Kidney epithelial cell (primary cell): Measurements from ENCODE around the gene PRR23E. TPM values are rescaled to one million over a fixed set of nuclear protein-coding genes. Genes with fewer than 3 reads are reported as not detected.

ENCODE experiments used
- DNase-seq: peaks from one replicate; pipeline ENCODE4 v3.0.0-alpha.2; 2010; ENCODE audit warnings: low read depth
- H3K27me3 ChIP-seq: 2 replicates; pipeline ENCODE4 v1.6.0; 2011; ENCODE audit warnings: low read length; ENCODE audit not compliant: control insufficient read depth, insufficient read depth
- H3K36me3 ChIP-seq: 2 replicates; pipeline ENCODE4 v1.5.1; 2011; ENCODE audit warnings: low read length; ENCODE audit not compliant: control insufficient read depth, insufficient read depth
- H3K4me3 ChIP-seq: 2 replicates; pipeline ENCODE4 v1.5.1; 2011; ENCODE audit warnings: low read depth, mild to moderate bottlenecking, control low read depth, low read length
- total RNA-seq: library from RNA; depleted of rRNA; stranded (reverse); fragments of >200 nt; gene quantifications from 2 replicates; pipeline ENCODE4 v1.2.3, GENCODE V29; 2015
- TF ChIP-seq, protein P1 (sequence below): IDR thresholded peaks from 2 replicates; pipeline ENCODE4 v1.5.1; 2011; ENCODE audit warnings: mild to moderate bottlenecking, moderate library complexity, low read length, control low read depth, inconsistent platforms; ENCODE audit not compliant: insufficient read depth, poor library complexity, severe bottlenecking

The PRR23E gene
- total RNA-seq, 1 donor from 2014 or later: not detected

DNA sequence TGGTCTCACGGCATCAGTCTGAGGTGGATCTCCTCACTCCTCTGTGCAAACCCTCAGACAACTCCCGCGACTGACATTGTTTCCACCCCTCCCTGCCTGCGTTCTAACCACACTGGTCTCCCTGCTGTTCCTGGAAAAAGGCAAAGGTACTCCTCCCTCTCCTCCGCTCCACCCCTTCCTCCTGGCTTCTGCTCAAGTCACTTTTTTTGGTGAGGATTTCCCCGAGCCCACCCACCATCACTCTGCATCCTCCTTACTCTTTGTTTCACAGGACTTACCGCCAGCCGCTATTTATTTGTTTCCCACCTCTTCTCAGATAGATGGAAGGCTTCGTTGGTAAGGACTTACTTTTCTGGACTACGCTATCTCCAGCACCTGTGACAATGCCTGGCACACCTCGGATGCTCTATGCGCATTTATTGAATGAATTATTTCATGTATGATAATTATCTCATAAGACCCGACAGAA, 25.6 kb downstream of the PRR23E start:
- TF ChIP-seq, protein P1, sequence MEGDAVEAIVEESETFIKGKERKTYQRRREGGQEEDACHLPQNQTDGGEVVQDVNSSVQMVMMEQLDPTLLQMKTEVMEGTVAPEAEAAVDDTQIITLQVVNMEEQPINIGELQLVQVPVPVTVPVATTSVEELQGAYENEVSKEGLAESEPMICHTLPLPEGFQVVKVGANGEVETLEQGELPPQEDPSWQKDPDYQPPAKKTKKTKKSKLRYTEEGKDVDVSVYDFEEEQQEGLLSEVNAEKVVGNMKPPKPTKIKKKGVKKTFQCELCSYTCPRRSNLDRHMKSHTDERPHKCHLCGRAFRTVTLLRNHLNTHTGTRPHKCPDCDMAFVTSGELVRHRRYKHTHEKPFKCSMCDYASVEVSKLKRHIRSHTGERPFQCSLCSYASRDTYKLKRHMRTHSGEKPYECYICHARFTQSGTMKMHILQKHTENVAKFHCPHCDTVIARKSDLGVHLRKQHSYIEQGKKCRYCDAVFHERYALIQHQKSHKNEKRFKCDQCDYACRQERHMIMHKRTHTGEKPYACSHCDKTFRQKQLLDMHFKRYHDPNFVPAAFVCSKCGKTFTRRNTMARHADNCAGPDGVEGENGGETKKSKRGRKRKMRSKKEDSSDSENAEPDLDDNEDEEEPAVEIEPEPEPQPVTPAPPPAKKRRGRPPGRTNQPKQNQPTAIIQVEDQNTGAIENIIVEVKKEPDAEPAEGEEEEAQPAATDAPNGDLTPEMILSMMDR: no peak
- no peak for DNase-seq
- Histone ChIP-seq H3K4me3 (no peak overlapping the region), H3K36me3 (no peaks in the 10 kb centered on the region), H3K27me3 (peaks cover 3% of the 10 kb centered on the region)

DNA sequence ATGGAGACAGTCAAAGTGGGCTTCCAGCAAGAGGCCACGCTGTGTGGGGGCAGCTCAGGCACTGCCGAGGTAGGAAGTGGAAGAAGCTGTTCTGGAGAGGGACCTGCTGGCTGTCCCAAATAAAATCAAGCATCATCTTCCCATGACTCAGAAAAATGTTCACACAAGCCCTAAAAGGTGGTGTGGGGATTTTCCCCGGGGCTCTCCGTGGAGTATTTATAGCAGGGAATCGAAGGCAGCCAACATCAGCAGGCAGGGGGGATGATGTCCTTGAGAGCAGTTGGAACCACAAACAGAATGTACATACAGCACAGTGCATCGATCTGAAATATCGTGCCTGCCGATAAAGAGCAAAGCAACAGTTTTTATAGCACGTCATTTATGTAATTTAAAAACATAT, 27.6 kb downstream of the PRR23E start:
- Histone ChIP-seq H3K4me3 (no peak overlapping the region), H3K27me3 (peaks cover 3% of the 10 kb centered on the region), H3K36me3 (no peaks in the 10 kb centered on the region)
- DNase-seq: no peak
- TF ChIP-seq, protein P1: no peak

DNA sequence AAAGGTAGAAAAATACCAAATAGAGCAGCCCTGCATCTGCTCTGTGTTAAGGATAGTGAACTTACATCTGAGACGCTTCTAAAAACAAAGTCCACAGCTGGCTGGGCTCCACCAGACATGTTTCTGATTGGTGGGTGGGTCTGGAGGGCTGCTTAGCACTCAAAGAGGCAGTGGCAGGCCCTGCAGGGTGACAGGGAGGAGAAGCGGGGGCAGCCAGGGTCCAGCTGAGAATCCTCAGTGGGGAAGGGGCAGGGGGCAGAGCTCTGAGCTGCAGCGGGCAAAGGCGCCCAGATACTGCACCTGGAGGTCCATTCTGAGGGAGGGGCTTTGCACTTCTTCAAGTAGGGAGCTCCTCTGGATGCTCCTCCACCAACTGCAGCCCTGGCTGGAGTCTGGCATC, 28.1 kb downstream of the PRR23E start:
- H3K27me3 ChIP-seq: peaks cover 3% of the 10 kb centered on the region
- TF ChIP-seq, protein P1: no peak
- H3K36me3 ChIP-seq: no peaks in the 10 kb centered on the region
- DNase-seq: no peak
- H3K4me3 ChIP-seq: no peak overlapping the region

DNA sequence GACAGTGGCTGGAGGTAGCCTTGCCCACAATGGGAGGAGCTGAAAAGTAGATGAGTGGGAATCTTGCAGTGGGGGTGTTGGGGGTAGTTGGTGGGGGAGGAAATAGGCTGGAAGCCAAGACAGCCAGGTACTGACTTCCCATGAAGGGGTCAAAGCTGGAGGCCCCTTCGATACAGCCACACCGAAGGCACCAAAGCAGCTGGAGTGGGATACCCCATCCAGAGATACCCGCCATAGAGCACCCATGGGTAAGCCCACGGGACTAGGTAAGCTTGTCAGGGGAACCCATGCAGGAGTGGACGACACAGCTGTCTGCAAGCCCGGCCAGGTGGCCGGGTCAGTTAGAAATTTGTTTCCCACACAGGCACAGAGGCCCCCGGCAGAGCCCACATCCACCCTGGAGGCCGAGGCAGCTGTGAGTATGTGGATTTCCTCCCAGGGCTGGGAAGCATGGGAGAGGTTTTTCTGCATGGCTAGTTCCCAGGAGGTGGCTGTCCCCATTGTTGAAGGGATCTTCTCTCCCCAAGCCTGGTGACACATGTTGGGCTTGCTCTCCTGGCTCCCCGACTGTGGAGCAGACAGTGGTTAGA, 28.6 kb downstream of the PRR23E start:
- H3K4me3 ChIP-seq: no peak overlapping the region
- TF ChIP-seq, protein P1: no peak
- no peaks in the 10 kb centered on the region for H3K36me3 ChIP-seq
- H3K27me3 ChIP-seq: peaks cover 3% of the 10 kb centered on the region
- DNase-seq: no peak

DNA sequence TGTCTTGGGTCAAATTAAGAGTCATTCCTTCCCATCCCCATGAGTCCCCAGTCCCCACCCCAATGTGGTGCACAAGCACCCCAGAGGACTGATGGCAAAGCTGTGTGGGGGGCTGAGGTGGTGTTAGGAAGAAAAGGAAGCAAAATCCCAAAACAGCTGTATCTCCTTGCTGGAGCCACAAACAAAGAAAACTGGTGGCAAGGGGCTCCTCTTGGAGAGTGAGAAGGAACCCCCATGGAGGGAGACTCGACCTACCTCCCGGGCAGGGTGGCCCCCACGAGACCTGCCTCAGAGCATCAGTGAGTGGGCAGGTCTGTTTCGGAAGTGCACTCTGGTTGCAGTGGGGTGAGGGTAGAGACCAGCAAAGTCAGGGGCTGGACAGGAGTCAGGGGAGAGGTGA, 29.2 kb downstream of the PRR23E start:
- TF ChIP-seq, protein P1: no peak
- H3K27me3 ChIP-seq: peaks cover 3% of the 10 kb centered on the region
- H3K4me3 ChIP-seq: no peak overlapping the region
- H3K36me3 ChIP-seq: no peaks in the 10 kb centered on the region
- no peak for DNase-seq

DNA sequence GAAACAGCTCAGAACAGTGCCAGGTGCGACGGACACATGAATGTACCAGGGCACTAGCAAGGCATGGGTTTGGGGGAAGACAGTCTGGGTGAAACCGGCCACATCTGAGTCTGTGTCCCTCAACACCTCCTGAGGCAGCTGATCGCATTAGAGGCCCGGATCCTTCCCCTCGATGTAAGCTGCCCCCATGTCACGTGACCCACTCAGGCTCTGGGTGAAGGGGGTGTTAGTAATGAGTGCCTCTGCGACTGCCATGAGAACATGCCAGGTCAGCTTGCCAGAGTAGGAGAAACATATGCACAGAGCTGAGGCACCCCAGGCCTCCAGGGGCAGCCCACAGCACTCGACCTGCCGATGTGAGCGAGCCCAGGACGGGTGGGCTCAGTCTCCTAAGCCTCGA, 29.7 kb downstream of the PRR23E start:
- DNase-seq: no peak
- Histone ChIP-seq H3K36me3 (no peaks in the 10 kb centered on the region), H3K4me3 (no peak overlapping the region), H3K27me3 (peaks cover 3% of the 10 kb centered on the region)
- TF ChIP-seq, protein P1: no peak
